ENCODE data around the gene CALML5.

- TF ChIP-seq CTCF (IDR thresholded peaks at IDR 0.05; ENCODE audit: poor library complexity, severe bottlenecking) (no peak), EZH2 (IDR thresholded peaks at IDR 0.05; ENCODE audit: borderline replicate concordance, insufficient read depth, low read length, poor library complexity, severe bottlenecking) (no peak), POLR2AphosphoS5 (IDR thresholded peaks at IDR 0.05) (no peak), RAD21 (conservative IDR thresholded peaks at IDR 0.05) (no peak), EP300 (conservative IDR thresholded peaks at IDR 0.05; ENCODE audit: poor library complexity, severe bottlenecking) (no peak)
Observed at GRCh38 chr10:5502571-5503476, 3.5 kb upstream of the CALML5 start.

Data from neural cell (in vitro differentiated cells).